ENCODE results near the gene TMIE.

DNA sequence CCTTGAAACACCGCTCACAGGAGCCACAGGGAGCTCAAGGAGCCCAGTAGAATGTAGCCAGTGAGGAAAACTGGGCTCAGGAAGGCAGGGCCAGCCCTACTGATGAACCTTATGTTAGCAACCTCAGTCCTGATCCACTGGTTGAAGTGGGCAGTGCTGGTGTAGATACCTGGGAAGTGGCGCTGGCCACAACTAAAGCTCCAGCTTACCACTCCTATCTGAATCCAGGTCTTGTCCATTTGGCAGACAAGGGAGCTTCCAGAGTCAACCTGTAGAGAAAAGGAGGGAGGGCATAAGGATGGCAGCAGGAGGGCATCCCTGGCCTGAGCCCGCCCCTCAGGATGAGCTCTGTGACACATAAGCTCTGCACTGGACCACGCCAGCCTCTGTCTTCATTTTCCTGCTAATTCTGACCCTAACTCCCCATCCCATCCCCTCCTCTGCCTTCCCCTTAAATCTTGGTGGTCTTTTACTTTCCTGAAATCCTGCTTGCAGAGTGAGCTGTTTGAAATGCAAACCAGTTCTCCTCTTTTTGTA lies 18.6 kb downstream of the TMIE start:
- no peak for TF ChIP-seq EP300 (conservative IDR thresholded peaks at IDR 0.05; ENCODE audit: poor library complexity, severe bottlenecking)
- TF ChIP-seq EZH2 (IDR thresholded peaks at IDR 0.05; ENCODE audit: borderline replicate concordance, insufficient read depth, low read length, poor library complexity, severe bottlenecking), result no peak
- TF ChIP-seq, protein P1, sequence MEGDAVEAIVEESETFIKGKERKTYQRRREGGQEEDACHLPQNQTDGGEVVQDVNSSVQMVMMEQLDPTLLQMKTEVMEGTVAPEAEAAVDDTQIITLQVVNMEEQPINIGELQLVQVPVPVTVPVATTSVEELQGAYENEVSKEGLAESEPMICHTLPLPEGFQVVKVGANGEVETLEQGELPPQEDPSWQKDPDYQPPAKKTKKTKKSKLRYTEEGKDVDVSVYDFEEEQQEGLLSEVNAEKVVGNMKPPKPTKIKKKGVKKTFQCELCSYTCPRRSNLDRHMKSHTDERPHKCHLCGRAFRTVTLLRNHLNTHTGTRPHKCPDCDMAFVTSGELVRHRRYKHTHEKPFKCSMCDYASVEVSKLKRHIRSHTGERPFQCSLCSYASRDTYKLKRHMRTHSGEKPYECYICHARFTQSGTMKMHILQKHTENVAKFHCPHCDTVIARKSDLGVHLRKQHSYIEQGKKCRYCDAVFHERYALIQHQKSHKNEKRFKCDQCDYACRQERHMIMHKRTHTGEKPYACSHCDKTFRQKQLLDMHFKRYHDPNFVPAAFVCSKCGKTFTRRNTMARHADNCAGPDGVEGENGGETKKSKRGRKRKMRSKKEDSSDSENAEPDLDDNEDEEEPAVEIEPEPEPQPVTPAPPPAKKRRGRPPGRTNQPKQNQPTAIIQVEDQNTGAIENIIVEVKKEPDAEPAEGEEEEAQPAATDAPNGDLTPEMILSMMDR (IDR thresholded peaks at IDR 0.05; ENCODE audit: poor library complexity, severe bottlenecking), result no peak
- TF ChIP-seq SMC3 (conservative IDR thresholded peaks at IDR 0.05; ENCODE audit: poor library complexity), result no peak
- TF ChIP-seq POLR2AphosphoS5 (IDR thresholded peaks at IDR 0.05), result no peak
- no peak for TF ChIP-seq RAD21 (conservative IDR thresholded peaks at IDR 0.05)
